ENCODE data around the gene SHOC1. TPM values are rescaled to one million over a fixed set of nuclear protein-coding genes. Genes with fewer than 3 reads are reported as not detected.
"Not testable (repeated sequence)": the region's sequence is repeated elsewhere in the genome, so short reads cannot be mapped to it uniquely, and the experiment has no call there.

The SHOC1 gene
- total and polyA plus RNA-seq, 2 donors (not counting 1 experiment from before 2014, with no cell fraction given), result under 0.01 to 0.02 TPM

GRCh38 chr9:111815285-111816070, 20.7 kb upstream of the SHOC1 start:
- no peak overlapping the region for H3K9ac ChIP-seq (ENCODE audit: insufficient read depth, low read length)
- no peak overlapping the region for H3K4me3 ChIP-seq (replicated peaks in 1 of 4; ENCODE audit: control extremely low read depth in 1 of 4, insufficient read depth in 1 of 4, low read depth in 3 of 4, low read length in 4 of 4)
- no peaks in the 10 kb centered on the region for H3K79me2 ChIP-seq (ENCODE audit: control insufficient read depth, insufficient read depth, low read length)
- no peak overlapping the region for H2AFZ ChIP-seq (ENCODE audit: low read length)
- TF ChIP-seq CTCF (conservative IDR thresholded peaks at IDR 0.05 in 1 of 2, IDR thresholded peaks at IDR 0.05 in 1 of 2; ENCODE audit: low read depth in 1 of 2, low read length in 2 of 2) (no peak), EZH2 (IDR thresholded peaks at IDR 0.05; ENCODE audit: low read length, missing control alignments) (no peak)
- H3K9me3 ChIP-seq (ENCODE audit: control insufficient read depth, insufficient read depth, low read depth, low read length), result no peaks in the 10 kb centered on the region
- no peaks in the 10 kb centered on the region for H3K4me1 ChIP-seq (ENCODE audit: control insufficient read depth, extremely low read depth, insufficient read depth, low read length)
- H4K20me1 ChIP-seq (ENCODE audit: control insufficient read depth, extremely low read depth, insufficient read depth, low read length), result no peaks in the 10 kb centered on the region
- peak; percentile 7 to 32 for DNase-seq (ENCODE audit: low read depth in 2 of 2)
- no peak overlapping the region for H3K4me2 ChIP-seq (ENCODE audit: extremely low read depth, insufficient read depth, low read length)
- no peak overlapping the region for H3K27ac ChIP-seq (ENCODE audit: insufficient read depth, low read length)
- no peaks in the 10 kb centered on the region for H3K27me3 ChIP-seq (ENCODE audit: control insufficient read depth, insufficient read depth, low read length)
- H3K36me3 ChIP-seq (ENCODE audit: control insufficient read depth, insufficient read depth, low read length), result no peaks in the 10 kb centered on the region

- no peaks in the 10 kb centered on the region for H3K4me1 ChIP-seq (ENCODE audit: control insufficient read depth, extremely low read depth, insufficient read depth, low read length)
- no peaks in the 10 kb centered on the region for H3K79me2 ChIP-seq (ENCODE audit: control insufficient read depth, insufficient read depth, low read length)
- no peaks in the 10 kb centered on the region for H3K27me3 ChIP-seq (ENCODE audit: control insufficient read depth, insufficient read depth, low read length)
- no peak for TF ChIP-seq EZH2 (IDR thresholded peaks at IDR 0.05; ENCODE audit: low read length, missing control alignments)
- no peak for TF ChIP-seq CTCF (conservative IDR thresholded peaks at IDR 0.05 in 1 of 2, IDR thresholded peaks at IDR 0.05 in 1 of 2; ENCODE audit: low read depth in 1 of 2, low read length in 2 of 2)
- no peak overlapping the region for H2AFZ ChIP-seq (ENCODE audit: low read length)
- no peaks in the 10 kb centered on the region for H4K20me1 ChIP-seq (ENCODE audit: control insufficient read depth, extremely low read depth, insufficient read depth, low read length)
- no peak overlapping the region for H3K27ac ChIP-seq (ENCODE audit: insufficient read depth, low read length)
- H3K4me3 ChIP-seq (replicated peaks in 1 of 4; ENCODE audit: control extremely low read depth in 1 of 4, insufficient read depth in 1 of 4, low read depth in 3 of 4, low read length in 4 of 4), result no peak overlapping the region
- no peak overlapping the region for H3K4me2 ChIP-seq (ENCODE audit: extremely low read depth, insufficient read depth, low read length)
- H3K9me3 ChIP-seq (ENCODE audit: control insufficient read depth, insufficient read depth, low read depth, low read length), result no peaks in the 10 kb centered on the region
- H3K9ac ChIP-seq (ENCODE audit: insufficient read depth, low read length), result no peak overlapping the region
- H3K36me3 ChIP-seq (ENCODE audit: control insufficient read depth, insufficient read depth, low read length), result no peaks in the 10 kb centered on the region
- no peak for DNase-seq (ENCODE audit: low read depth in 2 of 2)
Observed at GRCh38 chr9:111812337-111812736, 17.6 kb upstream of the SHOC1 start.

- Histone ChIP-seq H2AFZ (ENCODE audit: low read length) (no peak overlapping the region), H3K27ac (ENCODE audit: insufficient read depth, low read length) (no peak overlapping the region), H3K4me2 (ENCODE audit: extremely low read depth, insufficient read depth, low read length) (no peak overlapping the region), H3K79me2 (ENCODE audit: control insufficient read depth, insufficient read depth, low read length) (no peaks in the 10 kb centered on the region), H3K4me3 (replicated peaks in 1 of 4; ENCODE audit: control extremely low read depth in 1 of 4, insufficient read depth in 1 of 4, low read depth in 3 of 4, low read length in 4 of 4) (no peak overlapping the region), H3K27me3 (ENCODE audit: control insufficient read depth, insufficient read depth, low read length) (no peaks in the 10 kb centered on the region), H4K20me1 (ENCODE audit: control insufficient read depth, extremely low read depth, insufficient read depth, low read length) (no peaks in the 10 kb centered on the region), H3K36me3 (ENCODE audit: control insufficient read depth, insufficient read depth, low read length) (no peaks in the 10 kb centered on the region), H3K9ac (ENCODE audit: insufficient read depth, low read length) (no peak overlapping the region), H3K4me1 (ENCODE audit: control insufficient read depth, extremely low read depth, insufficient read depth, low read length) (no peaks in the 10 kb centered on the region), H3K9me3 (ENCODE audit: control insufficient read depth, insufficient read depth, low read depth, low read length) (no peaks in the 10 kb centered on the region)
- TF ChIP-seq CTCF (conservative IDR thresholded peaks at IDR 0.05 in 1 of 2, IDR thresholded peaks at IDR 0.05 in 1 of 2; ENCODE audit: low read depth in 1 of 2, low read length in 2 of 2) (no peak), EZH2 (IDR thresholded peaks at IDR 0.05; ENCODE audit: low read length, missing control alignments) (no peak)
- no peak for DNase-seq (ENCODE audit: low read depth in 2 of 2)
Observed at GRCh38 chr9:111810908-111811307, 16.2 kb upstream of the SHOC1 start.

GRCh38 chr9:111810415-111810814, 15.7 kb upstream of the SHOC1 start:
- DNase-seq (ENCODE audit: low read depth in 2 of 2); H4K20me1 ChIP-seq (ENCODE audit: control insufficient read depth, extremely low read depth, insufficient read depth, low read length); H3K4me3 ChIP-seq (replicated peaks in 1 of 4; ENCODE audit: control extremely low read depth in 1 of 4, insufficient read depth in 1 of 4, low read depth in 3 of 4, low read length in 4 of 4); H3K9me3 ChIP-seq (ENCODE audit: control insufficient read depth, insufficient read depth, low read depth, low read length); H3K79me2 ChIP-seq (ENCODE audit: control insufficient read depth, insufficient read depth, low read length); H3K27me3 ChIP-seq (ENCODE audit: control insufficient read depth, insufficient read depth, low read length); H3K27ac ChIP-seq (ENCODE audit: insufficient read depth, low read length); H3K4me2 ChIP-seq (ENCODE audit: extremely low read depth, insufficient read depth, low read length); H2AFZ ChIP-seq (ENCODE audit: low read length); H3K36me3 ChIP-seq (ENCODE audit: control insufficient read depth, insufficient read depth, low read length); H3K9ac ChIP-seq (ENCODE audit: insufficient read depth, low read length); H3K4me1 ChIP-seq (ENCODE audit: control insufficient read depth, extremely low read depth, insufficient read depth, low read length): not testable (repeated sequence)
